Kasumi-1 (cell line): ENCODE data around the gene EEIG1.

Source experiments
- DNase-seq, 2 experiments: peaks; one replicate each; lab custom pipeline; 2025; lab: John Stamatoyannopoulos, UW

Gene EEIG1

DNA sequence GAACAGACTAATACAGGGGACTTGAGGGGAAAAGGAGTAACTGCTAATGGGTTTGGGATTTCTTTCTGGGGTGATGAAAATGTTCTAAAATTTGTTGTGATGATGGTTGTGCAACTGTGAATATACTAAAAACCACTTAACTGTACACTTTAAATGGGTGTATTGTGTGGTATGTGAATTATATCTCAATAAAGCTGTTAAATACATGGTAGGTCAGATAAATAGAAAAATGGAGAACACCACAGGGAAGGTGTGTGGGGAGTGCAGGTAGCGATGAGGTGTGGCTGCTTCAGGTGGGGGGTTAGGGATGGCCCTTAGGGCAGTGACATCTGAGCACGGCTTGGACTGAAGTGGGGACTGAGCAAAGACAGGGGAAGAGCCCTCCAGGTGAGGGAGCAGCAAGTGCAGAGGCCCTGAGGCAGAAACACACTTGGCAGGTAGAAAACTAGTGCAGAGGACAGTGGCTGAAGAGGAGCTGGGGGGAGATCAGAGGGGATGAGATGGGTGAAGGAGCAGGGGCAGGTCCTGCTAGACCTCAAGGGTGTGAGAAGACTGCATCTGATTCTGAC, 20.9 kb downstream of the EEIG1 start:
- no peak for DNase-seq

DNA sequence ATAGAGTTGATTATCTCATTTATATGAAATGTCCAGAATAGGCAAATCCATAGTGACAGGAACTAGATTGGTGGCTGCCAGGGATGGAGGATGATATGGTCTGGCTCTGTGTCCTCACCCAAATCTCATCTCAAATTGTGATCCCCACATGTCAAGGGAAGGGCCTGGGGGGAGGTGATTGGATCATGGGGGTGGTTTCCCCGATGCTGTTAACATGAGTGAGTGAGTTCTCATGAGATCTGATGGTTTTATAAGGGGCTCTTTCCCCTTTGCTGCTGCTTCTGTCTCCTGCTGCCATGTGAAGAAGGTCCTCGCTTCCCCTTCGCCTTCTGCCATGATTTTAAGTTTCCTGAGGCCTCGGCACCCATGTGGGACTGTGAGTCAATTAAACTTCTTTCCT, 21.4 kb downstream of the EEIG1 start:
- DNase-seq = no peak

DNA sequence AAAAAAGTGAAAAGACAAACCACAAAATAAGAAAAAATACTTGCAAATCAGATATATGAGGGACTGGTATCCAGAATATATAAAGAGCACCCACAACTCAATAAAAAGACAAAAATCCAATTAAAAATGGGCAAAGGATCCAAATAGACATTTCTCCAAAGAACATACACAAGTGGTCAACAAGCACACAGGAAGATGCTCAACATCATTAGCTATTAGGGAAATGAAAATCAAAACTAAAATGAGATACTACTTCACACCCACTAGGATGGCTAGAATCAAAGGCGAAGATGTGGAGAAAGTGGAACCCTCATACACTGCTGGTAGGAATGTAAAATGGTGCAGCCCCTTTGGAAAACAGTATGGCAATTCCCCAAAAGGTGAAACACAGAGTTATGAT, 22.1 kb downstream of the EEIG1 start:
- no peak for DNase-seq

DNA sequence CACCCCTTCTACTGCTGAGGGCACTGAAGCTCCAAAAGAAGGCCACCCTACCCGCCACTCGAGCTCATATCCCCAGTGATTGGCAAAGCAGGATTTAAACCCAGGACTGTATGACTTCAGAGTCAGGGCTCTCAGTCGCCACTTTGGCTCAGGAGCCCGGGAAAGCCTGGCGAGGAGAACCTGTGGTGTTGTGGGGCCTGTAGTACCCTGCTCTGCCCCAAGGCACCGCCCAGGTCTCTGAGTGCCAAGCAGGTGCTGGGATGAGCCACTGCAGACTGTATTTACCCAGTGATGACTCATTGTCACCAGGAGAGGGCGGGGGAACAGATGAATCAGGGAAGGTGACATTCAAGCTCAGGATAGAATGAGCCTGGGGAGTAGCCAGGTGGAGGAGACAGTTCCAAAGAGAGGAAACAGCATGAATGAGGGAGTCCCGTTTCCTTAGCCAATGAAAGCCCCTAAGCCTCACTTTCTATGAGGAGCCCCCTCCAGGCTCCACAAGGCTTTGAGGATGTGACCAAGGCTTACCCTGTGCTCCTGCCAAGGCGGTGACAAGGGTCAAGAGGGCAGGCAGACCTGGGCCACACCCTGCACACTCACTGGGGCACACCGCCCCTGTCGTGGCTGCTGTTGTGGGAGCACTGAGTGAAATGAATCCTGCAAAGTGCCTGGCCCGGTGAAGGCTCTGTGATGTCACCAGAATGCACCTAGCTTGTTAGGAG, 25.3 kb downstream of the EEIG1 start:
- DNase-seq = peak; percentile 19 to 55

DNA sequence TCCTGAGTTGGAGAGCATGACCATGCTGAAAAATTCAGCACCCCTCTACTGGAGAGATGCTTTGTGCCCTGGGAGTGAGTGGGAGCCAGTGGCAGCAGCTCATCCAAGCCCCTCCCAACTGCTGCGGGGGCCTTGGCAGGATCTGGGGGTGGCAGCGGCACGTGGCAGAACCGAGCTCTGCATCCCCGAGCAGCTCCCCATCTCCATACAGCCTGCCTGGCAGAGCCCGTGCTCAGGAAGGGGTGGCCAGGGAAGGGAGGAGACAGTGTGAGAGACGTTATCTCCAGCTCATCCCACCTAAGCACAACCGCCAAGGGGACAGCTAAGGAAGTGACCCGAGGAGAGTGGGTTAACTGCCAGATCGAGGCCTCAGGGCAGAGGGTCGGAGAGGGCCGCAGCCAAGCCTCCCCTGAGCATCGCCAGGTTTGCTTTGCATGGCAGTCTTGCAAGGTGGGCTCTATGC, 25.9 kb downstream of the EEIG1 start:
- DNase-seq = no peak

DNA sequence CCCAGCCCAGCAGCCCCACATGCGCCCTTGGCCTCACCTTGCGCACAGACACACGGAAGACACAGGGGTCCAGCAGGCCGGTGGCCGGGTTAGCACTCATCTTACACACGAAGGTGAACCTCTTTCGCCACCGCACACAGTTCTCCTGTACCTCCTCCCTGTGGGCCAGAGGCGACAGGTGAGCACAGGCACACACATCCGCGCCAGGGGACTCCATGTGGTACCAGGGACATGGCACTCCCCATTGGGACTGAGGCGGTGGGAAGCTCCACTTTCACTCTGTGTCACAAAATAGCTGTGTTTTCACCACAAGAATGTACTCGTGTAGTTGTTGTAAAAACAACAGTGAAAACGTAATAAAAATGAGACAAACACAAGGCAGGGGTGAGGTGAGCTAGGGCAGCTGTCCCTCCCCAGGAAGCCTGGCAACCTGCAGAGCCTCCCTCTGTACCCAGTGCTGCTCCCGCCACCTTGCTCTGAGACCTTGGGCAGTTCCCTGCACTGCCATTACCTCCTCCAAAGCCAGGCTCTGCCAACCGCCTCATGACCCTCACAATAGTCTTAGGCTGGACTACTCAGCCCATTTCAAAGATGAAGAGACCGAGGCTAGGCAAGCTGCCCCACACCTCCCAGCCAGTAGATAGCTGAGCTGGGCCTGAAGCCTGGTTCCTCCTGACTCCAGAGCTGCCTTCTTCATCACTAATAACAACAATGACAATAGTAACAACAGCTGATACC, 26.9 kb downstream of the EEIG1 start:
- no peak for DNase-seq

DNA sequence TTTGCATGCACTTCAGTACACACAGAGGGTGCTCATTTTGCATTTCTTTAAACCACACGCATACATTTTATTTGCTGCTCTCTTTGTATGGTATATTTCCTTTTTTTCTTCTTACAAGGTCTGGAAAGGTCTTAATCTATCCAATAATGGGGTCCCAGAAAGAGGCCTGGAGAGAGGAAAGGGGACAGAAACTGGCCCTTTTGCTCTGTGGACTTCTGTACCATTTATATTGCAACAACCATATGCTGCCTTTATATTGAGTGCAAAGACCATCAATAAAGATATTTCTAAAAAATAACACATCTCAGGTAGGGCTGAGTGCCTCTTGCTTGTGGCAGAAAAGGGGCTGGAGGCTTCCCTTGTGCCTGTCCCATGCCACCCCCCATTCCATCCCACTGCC, 27.6 kb downstream of the EEIG1 start:
- DNase-seq = no peak

DNA sequence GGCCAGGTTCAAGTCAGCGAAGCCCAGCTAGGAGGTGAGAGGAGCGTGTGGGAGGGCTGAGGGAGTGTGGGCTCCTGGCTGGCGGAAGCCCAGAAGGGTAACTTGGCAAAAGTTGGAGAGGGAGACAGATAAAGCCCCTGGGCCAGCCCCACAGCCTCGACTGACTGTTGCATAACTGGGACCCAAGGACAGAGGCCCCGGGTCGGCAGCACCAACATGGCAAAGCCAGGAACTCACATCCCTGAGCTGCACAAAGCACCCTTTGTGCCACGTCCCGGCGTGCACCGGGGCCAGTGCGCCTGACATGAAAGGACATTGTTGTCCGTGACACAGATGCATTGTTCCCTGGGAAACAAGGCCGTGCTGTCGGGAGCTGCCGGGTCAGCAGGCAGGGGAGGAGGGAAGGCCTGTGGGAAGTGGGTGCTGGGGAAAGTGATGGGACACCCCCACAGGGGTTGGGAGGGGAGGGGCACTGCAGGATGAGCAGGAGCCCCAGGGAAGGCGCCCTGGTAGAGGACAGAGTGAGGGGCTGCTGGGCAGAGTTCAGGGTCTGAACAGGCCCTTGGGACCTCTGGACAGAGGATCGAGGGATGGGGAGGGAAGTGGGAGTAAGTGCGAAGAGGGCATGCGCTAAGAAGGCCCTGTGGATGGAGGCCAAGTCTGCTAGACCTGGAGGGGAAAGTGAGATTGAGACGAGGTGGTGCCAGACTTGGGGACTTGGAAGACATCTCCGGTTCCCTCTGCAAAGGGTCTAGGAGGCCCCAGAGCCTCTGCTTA, 30.1 kb downstream of the EEIG1 start:
- no peak for DNase-seq

DNA sequence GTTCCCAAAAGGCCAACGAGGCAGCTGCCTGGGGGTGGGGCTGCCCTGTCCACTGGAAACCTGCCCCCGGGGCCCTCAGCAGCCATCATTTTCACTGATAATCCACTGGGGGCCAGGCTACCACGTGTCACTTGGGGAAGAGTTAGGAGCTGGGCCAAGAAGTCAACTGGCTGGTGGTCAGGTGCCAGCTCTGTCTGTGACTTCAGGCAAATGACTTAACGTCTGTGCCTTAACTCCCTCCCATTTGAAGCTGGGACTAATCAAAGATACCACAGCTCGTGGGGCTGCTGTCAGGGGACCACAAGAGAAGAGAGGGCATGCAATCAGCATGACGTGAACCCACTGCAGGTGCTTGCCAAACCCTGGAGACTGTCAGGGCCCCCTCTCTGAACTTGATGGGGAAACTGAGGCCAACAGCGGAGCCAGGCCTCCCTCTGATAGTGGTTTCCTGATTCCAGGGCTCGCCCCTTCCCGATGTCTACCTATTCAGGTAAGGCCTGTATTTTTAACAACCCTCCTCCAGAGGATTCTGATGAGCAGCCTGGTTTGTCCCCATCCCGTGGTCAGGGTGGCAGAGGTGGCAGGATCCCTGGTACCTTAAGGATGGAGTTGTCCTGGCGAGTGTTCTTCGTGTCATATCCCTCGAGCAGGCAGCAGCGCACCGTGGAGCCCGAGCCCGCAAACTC, 30.8 kb downstream of the EEIG1 start:
- no peak for DNase-seq

DNA sequence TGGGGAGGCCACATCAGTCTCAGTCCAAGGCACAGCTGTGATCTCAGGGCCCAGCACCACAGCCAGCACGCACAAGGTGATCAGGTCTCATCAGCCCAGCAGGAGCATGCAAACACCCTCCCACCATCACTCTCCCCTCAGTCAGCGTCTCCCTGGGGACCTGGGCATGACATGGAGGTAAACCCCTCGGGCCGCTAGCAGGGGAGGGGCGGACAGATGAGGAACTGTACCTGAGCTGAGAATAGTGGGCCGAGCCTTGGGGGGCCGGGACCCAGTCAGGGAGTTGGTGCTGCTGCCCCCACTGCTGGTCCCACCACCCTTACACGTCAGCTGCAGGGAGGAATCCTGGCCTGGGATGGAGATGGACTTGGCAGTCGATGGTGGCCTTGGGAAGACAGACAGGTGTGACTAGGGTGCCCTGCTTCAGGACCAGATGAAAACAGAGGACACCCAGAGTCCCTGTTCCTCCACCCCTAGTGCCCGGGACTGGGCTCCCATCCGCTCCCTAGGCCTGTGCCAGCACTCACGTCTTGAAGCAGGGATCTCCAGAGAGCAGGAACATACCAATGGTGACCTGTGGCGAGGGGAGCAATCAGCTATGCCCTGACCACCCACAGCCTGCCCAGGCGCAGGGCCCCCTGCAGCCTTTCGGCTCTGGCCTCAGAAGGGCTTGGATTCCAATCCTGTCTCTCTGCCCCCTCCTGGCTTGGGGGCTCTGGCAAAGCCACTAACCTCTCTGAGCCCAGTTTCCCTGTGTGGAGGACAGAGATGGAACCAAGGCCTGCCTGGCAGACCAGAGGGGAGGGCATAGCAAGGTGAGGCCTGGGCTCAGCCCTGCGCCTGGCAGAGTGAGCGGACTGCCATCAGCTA, 32.7 kb downstream of the EEIG1 start:
- DNase-seq = no peak

DNA sequence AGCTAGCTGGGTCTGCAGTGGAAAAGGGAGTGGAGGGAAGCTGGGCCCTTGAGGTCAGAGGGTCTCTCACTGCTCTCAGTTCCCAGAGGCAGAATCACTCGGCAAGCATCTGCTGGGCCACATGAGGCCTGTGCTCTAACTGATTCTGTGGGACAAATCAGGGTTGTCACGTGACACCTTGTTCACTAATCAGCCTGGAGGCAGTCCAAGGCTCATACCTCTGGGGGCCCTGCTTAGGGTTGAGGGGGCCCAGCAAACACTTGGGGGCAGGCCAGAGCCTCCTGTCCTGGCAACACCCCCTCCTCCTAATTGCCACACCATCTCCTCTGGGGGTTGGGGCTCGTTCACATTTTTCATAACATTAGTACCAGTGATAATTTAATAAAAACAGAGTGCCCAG, 34.1 kb downstream of the EEIG1 start:
- no peak for DNase-seq

DNA sequence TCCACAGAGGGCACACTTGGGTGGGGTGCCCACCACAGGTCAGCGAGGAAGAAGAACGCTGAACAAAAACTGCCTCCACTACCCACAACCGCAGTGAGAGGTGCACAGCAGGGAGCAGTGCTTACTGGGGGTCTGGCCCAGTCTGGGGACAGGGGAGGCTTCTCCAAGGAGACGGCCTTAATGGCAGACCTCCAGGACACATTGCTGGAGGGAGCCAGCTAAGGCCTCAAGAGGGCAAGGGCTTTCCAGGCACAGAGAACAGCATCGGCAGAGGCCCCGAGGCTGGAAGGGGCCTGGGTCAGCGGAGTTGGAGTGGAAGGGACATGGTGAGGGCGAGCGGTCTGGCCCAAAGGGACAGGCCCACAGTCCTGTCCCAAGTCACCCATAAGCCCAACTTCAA, 34.8 kb downstream of the EEIG1 start:
- DNase-seq = no peak

DNA sequence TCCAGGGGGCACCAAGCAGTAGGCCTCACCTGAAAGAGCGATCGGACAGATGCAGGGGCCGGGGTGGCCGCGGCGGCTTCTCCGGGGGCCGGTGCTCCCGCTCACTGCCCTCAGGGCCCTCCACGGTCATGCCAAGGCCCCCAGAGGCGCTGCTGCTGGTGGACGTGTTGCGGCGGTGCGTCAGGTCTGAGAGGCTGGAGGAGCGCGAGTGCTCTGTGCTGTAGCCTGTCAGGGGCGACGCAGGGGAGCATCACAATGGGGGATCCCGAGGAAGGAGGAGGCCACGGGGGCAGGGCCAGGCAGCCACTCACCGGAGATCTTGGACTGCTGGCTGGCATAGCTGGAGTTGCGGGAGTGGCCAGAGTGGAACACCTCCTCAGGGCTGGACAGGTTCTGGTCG, 35.5 kb downstream of the EEIG1 start:
- DNase-seq = no peak

DNA sequence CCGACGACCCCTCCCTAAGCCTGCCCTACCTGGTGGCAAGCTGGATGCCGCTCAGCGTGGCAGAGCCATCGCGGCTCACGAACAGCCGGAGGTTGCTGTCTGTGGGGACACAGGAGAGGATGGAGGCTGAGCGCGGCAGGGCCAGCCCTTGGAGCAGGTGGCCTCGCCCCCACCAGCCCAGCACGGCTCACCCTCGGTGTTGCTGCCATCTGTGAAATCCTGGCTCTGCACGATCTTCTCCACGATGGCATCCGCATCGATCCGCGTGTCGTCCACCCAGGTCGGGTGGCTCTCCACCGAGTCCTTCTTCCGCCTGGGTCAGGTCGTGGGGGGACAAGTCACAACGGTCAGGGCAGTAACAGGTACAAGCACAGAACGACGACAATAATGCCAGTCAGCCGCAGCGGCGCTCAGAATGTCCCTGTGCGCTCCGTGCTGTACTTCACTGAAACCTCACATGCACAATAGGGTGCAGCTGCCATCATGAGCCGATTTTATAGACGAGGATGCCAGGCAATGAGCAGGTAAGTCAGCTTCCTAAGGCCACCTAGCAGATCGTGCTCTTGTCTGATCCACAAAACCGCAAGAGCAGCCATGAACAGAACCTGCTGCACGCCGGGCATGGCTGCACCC, 36.1 kb downstream of the EEIG1 start:
- DNase-seq = no peak

DNA sequence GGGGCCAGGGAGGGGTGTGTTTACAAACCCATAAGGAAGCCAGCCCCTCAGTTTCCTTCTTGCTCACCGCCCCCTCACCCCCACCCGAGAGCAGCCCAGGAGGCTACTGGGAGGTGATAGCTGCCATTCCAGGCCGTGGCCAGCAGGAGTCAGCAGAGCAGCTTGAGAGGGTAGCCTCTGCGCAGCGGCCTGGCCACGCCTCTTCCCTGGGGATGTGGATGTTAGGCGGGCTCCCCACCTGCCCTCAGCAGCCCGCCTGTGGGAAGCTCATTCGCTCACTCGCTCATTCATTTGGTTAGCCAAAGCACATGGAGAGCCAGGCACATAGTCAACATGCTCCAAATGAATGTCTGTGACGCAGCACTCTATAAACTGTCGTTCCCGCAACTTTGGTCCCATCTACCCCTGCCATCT, 37.1 kb downstream of the EEIG1 start:
- DNase-seq = peak; percentile 80 to 84

DNA sequence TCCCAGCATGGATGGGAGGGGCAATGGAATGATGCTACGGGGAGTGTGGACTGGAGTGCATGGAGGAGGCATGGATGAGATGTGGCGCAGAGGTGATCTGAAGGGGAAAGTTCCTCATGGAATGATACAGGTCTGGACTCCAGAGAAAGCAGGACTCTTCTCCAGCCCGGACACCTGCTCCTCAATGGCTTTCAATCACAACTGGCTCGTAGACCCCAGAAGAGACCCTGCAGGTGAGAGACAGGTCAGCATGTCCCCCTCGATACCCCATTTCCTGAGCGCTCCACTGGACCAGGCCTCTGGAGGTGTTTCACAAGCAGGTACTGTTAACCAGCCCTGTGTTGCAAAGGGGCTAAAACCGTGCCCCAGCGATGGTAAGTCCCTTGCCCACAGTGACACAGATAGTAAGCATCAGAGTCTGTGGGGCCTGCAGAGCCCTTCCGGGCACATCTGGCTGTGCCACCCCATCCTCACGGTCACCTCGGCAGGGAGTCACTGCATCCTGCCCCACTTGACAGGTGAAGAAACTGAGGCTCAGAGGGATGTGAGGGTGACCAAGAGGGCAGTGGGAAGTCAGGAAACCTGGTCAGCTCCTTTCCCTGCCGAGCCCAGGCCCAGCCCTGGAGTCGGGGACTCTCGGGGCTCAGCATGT, 37.7 kb downstream of the EEIG1 start:
- no peak for DNase-seq

DNA sequence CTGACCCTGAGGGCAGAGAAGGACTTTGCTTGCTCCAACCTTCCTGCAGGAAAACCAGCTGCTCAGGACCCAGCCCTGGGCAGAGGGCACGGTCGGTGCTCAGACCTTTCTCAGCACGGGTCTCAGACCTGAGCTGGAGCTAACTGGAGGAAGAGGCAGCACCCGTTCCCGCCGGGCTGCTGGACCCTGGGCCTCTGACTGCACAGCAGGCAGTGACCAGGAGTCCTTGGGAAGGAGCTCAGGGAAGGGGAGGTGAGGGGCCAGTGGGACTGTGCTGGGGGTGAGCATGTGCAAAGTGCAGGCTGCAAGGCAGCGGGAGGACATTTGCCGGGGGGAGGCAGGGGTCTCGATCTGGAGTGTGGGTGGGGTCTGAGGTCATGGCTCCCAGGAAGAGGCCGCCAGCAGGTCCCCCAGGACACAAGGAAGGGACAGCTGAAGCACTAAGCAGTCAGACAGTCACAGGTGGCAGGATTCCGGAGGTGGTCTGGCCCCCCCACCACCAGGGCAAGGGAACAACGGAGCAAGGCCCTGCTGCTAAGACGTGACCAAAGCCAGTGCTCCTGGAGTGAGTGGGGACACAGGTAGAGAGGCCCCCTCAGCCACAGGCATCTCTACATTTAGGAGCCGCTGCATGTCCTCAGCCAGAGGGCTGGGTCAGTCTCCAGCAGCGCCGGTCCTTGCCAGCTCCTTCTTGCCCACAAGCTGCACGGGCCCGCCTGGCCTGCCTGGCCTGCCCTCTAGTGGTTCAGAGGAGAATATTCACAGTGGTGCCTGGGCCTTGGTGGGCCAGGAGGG, 38.4 kb downstream of the EEIG1 start:
- DNase-seq = peak; percentile 54 to 58

DNA sequence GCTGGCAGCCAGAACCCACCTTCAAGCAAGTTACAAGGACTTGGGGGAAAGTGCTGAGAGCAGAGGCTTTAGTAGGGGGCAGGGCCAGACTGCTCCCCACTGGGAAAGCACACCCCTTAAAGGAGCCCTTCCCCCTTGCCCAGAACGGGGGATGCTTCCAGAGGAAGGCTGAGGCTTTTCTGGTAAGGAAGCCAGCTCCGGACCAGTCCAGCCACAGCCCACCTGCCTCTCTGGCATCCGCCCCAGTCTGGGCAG, 38.9 kb downstream of the EEIG1 start:
- no peak for DNase-seq
